Kidney (tissue), 14 donors: Measurements from ENCODE around the gene CD96. TPM values are rescaled to one million over a fixed set of nuclear protein-coding genes. Genes with fewer than 3 reads are reported as not detected.

Source experiments
- DNase-seq, 5 donors: peaks; one replicate each; pipeline ENCODE4 v3.0.0-alpha.2; 2013 to 2020
- FAIRE-seq: peaks from 2 replicates; lab custom pipeline; 2012; peaks lifted over from hg19 to GRCh38; lab: Jason Lieb, UNC
- H3K27ac ChIP-seq, 2 donors: one replicate each; pipeline ENCODE4 v1.7.0; 2013; ENCODE audit warnings: low read depth in 2 of 2, low read length in 2 of 2, inconsistent platforms in 1 of 2
- H3K27me3 ChIP-seq: one replicate; pipeline ENCODE4 v1.7.1; 2013; ENCODE audit warnings: low read length, inconsistent platforms; ENCODE audit not compliant: control insufficient read depth, insufficient read depth
- H3K36me3 ChIP-seq, 3 donors: one replicate each; pipeline versions ENCODE4 v1.7.0 to v1.7.1; 2013; ENCODE audit warnings: low read length in 3 of 3, control low read depth in 1 of 3, inconsistent platforms in 1 of 3; ENCODE audit not compliant: insufficient read depth in 3 of 3, control insufficient read depth in 2 of 3
- H3K4me1 ChIP-seq, 3 donors: one replicate each; pipeline versions ENCODE4 v1.7.0 to v1.7.1; 2013; ENCODE audit warnings: low read length in 3 of 3, inconsistent platforms in 1 of 3, low read depth in 1 of 3; ENCODE audit not compliant: control insufficient read depth in 2 of 3, insufficient read depth in 2 of 3
- H3K4me3 ChIP-seq, 3 donors: one replicate each; pipeline versions ENCODE4 v1.7.0 to v1.8.1; 2013; ENCODE audit warnings: low read length in 3 of 3, control low read depth in 1 of 3, inconsistent platforms in 1 of 3
- H3K9ac ChIP-seq, 3 donors: one replicate each; pipeline versions ENCODE4 v1.7.0 to v1.7.1; 2013; ENCODE audit warnings: low read length in 3 of 3, control low read depth in 1 of 3, inconsistent platforms in 1 of 3
- H3K9me3 ChIP-seq, 3 donors: one replicate each; pipeline versions ENCODE4 v1.7.0 to v1.7.1; 2013; ENCODE audit warnings: low read length in 3 of 3, control low read depth in 1 of 3, inconsistent platforms in 1 of 3; ENCODE audit not compliant: control insufficient read depth in 2 of 3, insufficient read depth in 1 of 3
- intact Hi-C: fragments of 100-400 bp; cut with DNase I; formaldehyde crosslinking; loops from one replicate; pipeline ENCODE4 v1.11.1; 2022
- polyA plus RNA-seq: library from polyadenylated mRNA; stranded (reverse); fragments of 350-450 nt; fragmentation: Illumina TruSeq; extraction: RNeasy Lipid Tissue Mini Kit (QIAGEN cat#74804); gene quantifications from one replicate; pipeline ENCODE4 v1.2.3, GENCODE V29; 2014; ENCODE audit warnings: low read depth, low replicate concordance; ENCODE audit not compliant: insufficient read depth
- total RNA-seq: library from RNA; stranded (reverse); fragmentation: NEBNext Ultra II Directional; extraction: Animal tissue kit (Norgen Biotek cat#: 25700); gene quantifications from one replicate; pipeline ENCODE4 v1.2.1, GENCODE V29; 2021
- TF ChIP-seq, protein P1 (sequence below): IDR thresholded peaks from 3 replicates; pipeline ENCODE4 v1.5.1; 2012; ENCODE audit warnings: mild to moderate bottlenecking, moderate library complexity, borderline replicate concordance; ENCODE audit not compliant: insufficient read depth; ENCODE audit errors: extremely low read depth
- donor health status: control.
- donor health status: control.
- donor health status: control.
- donor health status: control.
- donor health status: control.
- donor health status: DM: yes; HTN: yes; CAD: no.
- donor health status: Normal renal cell carcinoma (clear cell type).

CD96 gene
- total and polyA plus RNA-seq, 2 donors from 2014 or later, result 0.09 to 9.5 TPM

- DNase-seq (no peak), FAIRE-seq (no peak)
- H3K4me3 ChIP-seq, result no peak overlapping the region
- H3K27me3 ChIP-seq, result no peaks in the 10 kb centered on the region
- intact Hi-C loops, result no loop called here
- H3K9me3 ChIP-seq, result no peaks in the 10 kb centered on the region
- H3K4me1 ChIP-seq, result no peaks in the 10 kb centered on the region
- H3K9ac ChIP-seq, result no peak overlapping the region
- H3K36me3 ChIP-seq, result no peaks in the 10 kb centered on the region
- TF ChIP-seq, protein P1, sequence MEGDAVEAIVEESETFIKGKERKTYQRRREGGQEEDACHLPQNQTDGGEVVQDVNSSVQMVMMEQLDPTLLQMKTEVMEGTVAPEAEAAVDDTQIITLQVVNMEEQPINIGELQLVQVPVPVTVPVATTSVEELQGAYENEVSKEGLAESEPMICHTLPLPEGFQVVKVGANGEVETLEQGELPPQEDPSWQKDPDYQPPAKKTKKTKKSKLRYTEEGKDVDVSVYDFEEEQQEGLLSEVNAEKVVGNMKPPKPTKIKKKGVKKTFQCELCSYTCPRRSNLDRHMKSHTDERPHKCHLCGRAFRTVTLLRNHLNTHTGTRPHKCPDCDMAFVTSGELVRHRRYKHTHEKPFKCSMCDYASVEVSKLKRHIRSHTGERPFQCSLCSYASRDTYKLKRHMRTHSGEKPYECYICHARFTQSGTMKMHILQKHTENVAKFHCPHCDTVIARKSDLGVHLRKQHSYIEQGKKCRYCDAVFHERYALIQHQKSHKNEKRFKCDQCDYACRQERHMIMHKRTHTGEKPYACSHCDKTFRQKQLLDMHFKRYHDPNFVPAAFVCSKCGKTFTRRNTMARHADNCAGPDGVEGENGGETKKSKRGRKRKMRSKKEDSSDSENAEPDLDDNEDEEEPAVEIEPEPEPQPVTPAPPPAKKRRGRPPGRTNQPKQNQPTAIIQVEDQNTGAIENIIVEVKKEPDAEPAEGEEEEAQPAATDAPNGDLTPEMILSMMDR, result no peak
- H3K27ac ChIP-seq, result no peak overlapping the region
Measured at GRCh38 chr3:111598139-111598538, 56.1 kb downstream of the CD96 start.

GRCh38 chr3:111598552-111598951, 56.6 kb downstream of the CD96 start:
- DNase-seq (no peak), FAIRE-seq (no peak)
- no peak overlapping the region for H3K4me3 ChIP-seq
- H3K27me3 ChIP-seq, result no peaks in the 10 kb centered on the region
- H3K36me3 ChIP-seq, result no peaks in the 10 kb centered on the region
- H3K27ac ChIP-seq, result no peak overlapping the region
- no peak overlapping the region for H3K9ac ChIP-seq
- TF ChIP-seq, protein P1, result no peak
- H3K4me1 ChIP-seq, result no peaks in the 10 kb centered on the region
- no peaks in the 10 kb centered on the region for H3K9me3 ChIP-seq
- intact Hi-C loops, result no loop called here

DNA sequence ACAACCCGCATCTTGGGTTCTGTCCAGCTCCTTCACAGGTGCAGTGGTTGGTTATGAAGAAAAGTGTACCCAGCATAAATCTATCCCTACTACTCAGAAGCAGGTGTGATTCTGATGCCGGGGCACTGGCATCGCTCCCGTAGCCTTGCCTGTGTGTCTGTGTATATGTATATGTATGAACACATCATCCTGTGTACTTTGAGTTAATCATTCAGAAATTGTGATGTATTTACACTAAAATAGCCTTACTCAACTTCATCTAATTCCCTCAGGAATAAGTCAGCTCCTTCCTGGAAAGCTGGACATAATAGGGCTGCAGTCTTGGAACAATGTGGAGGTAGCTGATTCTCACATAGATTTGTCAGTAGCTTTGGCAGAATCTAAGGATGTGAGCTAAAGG, 59.8 kb downstream of the CD96 start:
- DNase-seq, result no peak
- Histone ChIP-seq H3K9me3 (no peaks in the 10 kb centered on the region), H3K27ac (no peak overlapping the region), H3K9ac (no peak overlapping the region), H3K4me1 (no peaks in the 10 kb centered on the region), H3K4me3 (no peak overlapping the region), H3K36me3 (no peaks in the 10 kb centered on the region), H3K27me3 (no peaks in the 10 kb centered on the region)
- FAIRE-seq, result no peak
- intact Hi-C loops, result no loop called here
- TF ChIP-seq, protein P1, result no peak

DNA sequence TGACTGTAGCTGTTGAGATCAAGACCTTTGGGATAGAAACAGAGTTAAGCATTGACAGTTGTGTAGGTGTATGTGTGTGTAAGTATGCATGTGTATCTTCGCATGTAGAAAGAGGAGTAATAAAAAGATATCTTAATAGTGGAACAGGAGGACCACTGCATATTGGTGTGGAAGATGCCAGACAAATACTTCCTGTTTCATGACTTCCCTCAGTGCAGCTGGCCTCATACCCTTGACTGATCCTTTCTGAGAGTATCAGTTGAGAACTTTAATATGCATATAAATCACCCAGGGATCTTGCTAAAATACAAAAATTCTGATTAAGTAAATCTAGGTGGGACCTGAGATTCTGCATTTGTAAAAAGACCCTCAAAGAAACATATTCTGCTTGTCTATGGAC, 61.7 kb downstream of the CD96 start:
- Histone ChIP-seq H3K27ac (no peak overlapping the region), H3K9me3 (no peaks in the 10 kb centered on the region), H3K4me1 (no peaks in the 10 kb centered on the region), H3K27me3 (no peaks in the 10 kb centered on the region), H3K4me3 (no peak overlapping the region), H3K36me3 (no peaks in the 10 kb centered on the region), H3K9ac (no peak overlapping the region)
- TF ChIP-seq, protein P1, result no peak
- intact Hi-C loops, result no loop called here
- no peak for DNase-seq
- FAIRE-seq, result no peak
